B cell (primary cell): ENCODE data around the gene TNXB.

Source experiments
- CTCF ChIP-seq: fragments of 200-600 bp; IDR thresholded peaks from one replicate; pipeline ENCODE4 v1.8.0; 2022; ENCODE audit warnings: antibody characterized with exemption, mild to moderate bottlenecking
- EZH2 ChIP-seq: IDR thresholded peaks from 2 replicates; pipeline ENCODE4 v1.6.1; 2012; ENCODE audit warnings: borderline replicate concordance, low read depth, mild to moderate bottlenecking, moderate library complexity, low read length; ENCODE audit not compliant: insufficient read depth, poor library complexity, severe bottlenecking

GRCh38 chr6:32047855-32048766, 61.0 kb downstream of the TNXB start:
- peak; percentile 93 for TF ChIP-seq CTCF
- no peak for TF ChIP-seq EZH2
